GM12874 (cell line): ENCODE measurements around the gene HTR3D.

Experiments
- TF ChIP-seq, protein P1 (sequence below): IDR thresholded peaks from 2 replicates; pipeline ENCODE4 v1.5.1; 2011; ENCODE audit warnings: low read depth, mild to moderate bottlenecking, control low read depth, low read length, moderate library complexity; ENCODE audit not compliant: insufficient read depth

Gene HTR3D

GRCh38 chr3:183991403-183991802 is 40.1 kb upstream of the HTR3D start:
- TF ChIP-seq, protein P1, sequence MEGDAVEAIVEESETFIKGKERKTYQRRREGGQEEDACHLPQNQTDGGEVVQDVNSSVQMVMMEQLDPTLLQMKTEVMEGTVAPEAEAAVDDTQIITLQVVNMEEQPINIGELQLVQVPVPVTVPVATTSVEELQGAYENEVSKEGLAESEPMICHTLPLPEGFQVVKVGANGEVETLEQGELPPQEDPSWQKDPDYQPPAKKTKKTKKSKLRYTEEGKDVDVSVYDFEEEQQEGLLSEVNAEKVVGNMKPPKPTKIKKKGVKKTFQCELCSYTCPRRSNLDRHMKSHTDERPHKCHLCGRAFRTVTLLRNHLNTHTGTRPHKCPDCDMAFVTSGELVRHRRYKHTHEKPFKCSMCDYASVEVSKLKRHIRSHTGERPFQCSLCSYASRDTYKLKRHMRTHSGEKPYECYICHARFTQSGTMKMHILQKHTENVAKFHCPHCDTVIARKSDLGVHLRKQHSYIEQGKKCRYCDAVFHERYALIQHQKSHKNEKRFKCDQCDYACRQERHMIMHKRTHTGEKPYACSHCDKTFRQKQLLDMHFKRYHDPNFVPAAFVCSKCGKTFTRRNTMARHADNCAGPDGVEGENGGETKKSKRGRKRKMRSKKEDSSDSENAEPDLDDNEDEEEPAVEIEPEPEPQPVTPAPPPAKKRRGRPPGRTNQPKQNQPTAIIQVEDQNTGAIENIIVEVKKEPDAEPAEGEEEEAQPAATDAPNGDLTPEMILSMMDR: no peak

DNA sequence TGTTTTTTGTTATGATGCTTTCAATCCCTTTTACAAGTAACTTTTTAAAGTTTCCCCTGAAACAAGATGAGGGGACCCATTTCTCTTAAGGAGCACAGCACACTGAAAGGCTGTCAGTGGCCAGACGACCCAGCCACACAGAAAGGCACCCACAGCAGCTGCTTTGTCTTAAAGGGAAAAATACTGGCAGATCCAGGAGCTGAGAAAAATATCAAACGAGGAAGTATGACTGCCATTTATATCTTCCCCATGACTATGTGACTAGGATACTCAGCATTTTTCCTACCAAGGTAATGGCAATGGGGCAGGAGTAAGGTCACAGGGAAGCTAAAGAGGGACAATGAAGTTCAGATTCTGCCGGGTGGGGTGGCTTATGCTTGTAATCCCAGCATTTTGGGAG is 29.8 kb upstream of the HTR3D start:
- TF ChIP-seq, protein P1: no peak

- TF ChIP-seq, protein P1: no peak
Measured at GRCh38 chr3:184002469-184002868, 29.1 kb upstream of the HTR3D start.

- TF ChIP-seq, protein P1: no peak
Measured at GRCh38 chr3:184003187-184003967, 28.2 kb upstream of the HTR3D start.

- TF ChIP-seq, protein P1: no peak
Measured at GRCh38 chr3:184004476-184004875, 27.1 kb upstream of the HTR3D start.

- TF ChIP-seq, protein P1: no peak
Measured at GRCh38 chr3:184005941-184006507, 25.5 kb upstream of the HTR3D start.

GRCh38 chr3:184008161-184008560 is 23.4 kb upstream of the HTR3D start:
- TF ChIP-seq, protein P1: no peak
